BE2C (cell line): ENCODE results near the gene PTPRD.

ENCODE experiments used
- DNase-seq: peaks from one replicate; pipeline ENCODE4 v3.0.0-alpha.2; 2020
- H3K27me3 ChIP-seq: fragments of 250-450 bp; sonication (Bioruptor Pico); 2 replicates; pipeline ENCODE4 v1.5.1; 2020; ENCODE audit warnings: mild to moderate bottlenecking
- H3K36me3 ChIP-seq: fragments of 250-450 bp; sonication (Bioruptor Pico); 2 replicates; pipeline ENCODE4 v1.5.1; 2020; ENCODE audit warnings: mild to moderate bottlenecking
- H3K4me1 ChIP-seq: fragments of 250-450 bp; sonication (Bioruptor Pico); 2 replicates; pipeline ENCODE4 v1.5.1; 2020
- H3K4me3 ChIP-seq: 2 replicates; pipeline ENCODE4 v1.5.1; 2011; ENCODE audit warnings: low read depth, low read length
- H3K9me3 ChIP-seq: fragments of 250-450 bp; sonication (Bioruptor Pico); 2 replicates; pipeline ENCODE4 v1.5.1; 2020
- CTCF ChIP-seq: IDR thresholded peaks from 2 replicates; pipeline ENCODE4 v1.5.1; 2012; ENCODE audit warnings: mild to moderate bottlenecking, low read depth, low read length

Gene PTPRD

GRCh38 chr9:9719373-9720112, 893.3 kb downstream of the PTPRD start:
- TF ChIP-seq CTCF: no peak
- Histone ChIP-seq H3K4me3 (no peak overlapping the region), H3K9me3 (no peaks in the 10 kb centered on the region; the same call in none of the 2 replicates), H3K4me1 (no peaks in the 10 kb centered on the region), H3K36me3 (no peaks in the 10 kb centered on the region), H3K27me3 (no peaks in the 10 kb centered on the region)
- DNase-seq: no peak

GRCh38 chr9:9718691-9719090, 894.1 kb downstream of the PTPRD start:
- Histone ChIP-seq H3K4me1 (no peaks in the 10 kb centered on the region), H3K36me3 (no peaks in the 10 kb centered on the region), H3K9me3 (no peaks in the 10 kb centered on the region; the same call in 1 of the 2 replicates), H3K4me3 (no peak overlapping the region), H3K27me3 (no peaks in the 10 kb centered on the region)
- DNase-seq: no peak
- no peak for TF ChIP-seq CTCF

GRCh38 chr9:9679433-9679832, 933.4 kb downstream of the PTPRD start:
- Histone ChIP-seq H3K27me3 (no peaks in the 10 kb centered on the region), H3K4me3 (no peak overlapping the region), H3K4me1 (no peaks in the 10 kb centered on the region), H3K36me3 (no peaks in the 10 kb centered on the region), H3K9me3 (no peaks in the 10 kb centered on the region)
- no peak for TF ChIP-seq CTCF
- DNase-seq: no peak

GRCh38 chr9:9674461-9674860, 938.3 kb downstream of the PTPRD start:
- DNase-seq: no peak
- Histone ChIP-seq H3K4me1 (no peaks in the 10 kb centered on the region), H3K9me3 (no peaks in the 10 kb centered on the region), H3K4me3 (no peak overlapping the region), H3K27me3 (no peaks in the 10 kb centered on the region), H3K36me3 (no peaks in the 10 kb centered on the region)
- no peak for TF ChIP-seq CTCF

- no peak for DNase-seq
- H3K27me3 ChIP-seq: no peaks in the 10 kb centered on the region
- no peaks in the 10 kb centered on the region for H3K4me1 ChIP-seq
- H3K9me3 ChIP-seq: no peaks in the 10 kb centered on the region
- H3K4me3 ChIP-seq: no peak overlapping the region
- no peaks in the 10 kb centered on the region for H3K36me3 ChIP-seq
- TF ChIP-seq CTCF: no peak
These were observed 942.3 kb downstream of the PTPRD start for GRCh38 chr9:9670454-9670853.

- TF ChIP-seq CTCF: no peak
- Histone ChIP-seq H3K4me1 (no peaks in the 10 kb centered on the region), H3K9me3 (no peaks in the 10 kb centered on the region), H3K27me3 (no peaks in the 10 kb centered on the region), H3K36me3 (no peaks in the 10 kb centered on the region), H3K4me3 (no peak overlapping the region)
- no peak for DNase-seq
These were observed 967.8 kb downstream of the PTPRD start for GRCh38 chr9:9645006-9645405.
